ES-I3 (cell line): ENCODE measurements around the gene KRTAP6-1.

ENCODE experiments used
- H3K36me3 ChIP-seq: 2 replicates; pipeline ENCODE4 v1.6.1; 2013; ENCODE audit warnings: mild to moderate bottlenecking, low read length, control low read depth, moderate library complexity; ENCODE audit not compliant: insufficient read depth
- H3K4me1 ChIP-seq: 2 replicates; pipeline ENCODE4 v1.6.1; 2013; ENCODE audit warnings: mild to moderate bottlenecking, control low read depth, low read length; ENCODE audit not compliant: insufficient read depth
- H3K9ac ChIP-seq: 2 replicates; pipeline ENCODE4 v1.6.1; 2013; ENCODE audit warnings: low read depth, mild to moderate bottlenecking, low read length, moderate library complexity
- H3K9me3 ChIP-seq: 2 replicates; pipeline ENCODE4 v1.6.1; 2013; ENCODE audit warnings: mild to moderate bottlenecking, low read length, moderate library complexity; ENCODE audit not compliant: control insufficient read depth, insufficient read depth

KRTAP6-1 gene

GRCh38 chr21:30605968-30606367, 7.8 kb downstream of the KRTAP6-1 start:
- no peaks in the 10 kb centered on the region for H3K36me3 ChIP-seq
- H3K9ac ChIP-seq, result no peak overlapping the region
- no peaks in the 10 kb centered on the region for H3K9me3 ChIP-seq
- H3K4me1 ChIP-seq, result no peaks in the 10 kb centered on the region

GRCh38 chr21:30600787-30601186, 12.9 kb downstream of the KRTAP6-1 start, which contains the start of gene KRTAP22-1:
Gene KRTAP22-1 (plus strand): TSS chr21:30601087.
- Histone ChIP-seq H3K4me1 (no peaks in the 10 kb centered on the region), H3K9ac (no peak within 1 kb of the TSS), H3K9me3 (no peaks in the 10 kb centered on the region), H3K36me3 (no peaks in the 10 kb centered on the region)

- Histone ChIP-seq H3K9ac (no peak within 1 kb of the TSS), H3K4me1 (no peaks in the 10 kb centered on the region), H3K36me3 (no peaks in the 10 kb centered on the region)
These were observed 14.9 kb downstream of the KRTAP6-1 start, which contains the start of gene KRTAP6-2 for GRCh38 chr21:30598802-30599201. Gene KRTAP6-2 (minus strand): TSS chr21:30598902. CDS start chr21:30598874, 28 bp downstream.

DNA sequence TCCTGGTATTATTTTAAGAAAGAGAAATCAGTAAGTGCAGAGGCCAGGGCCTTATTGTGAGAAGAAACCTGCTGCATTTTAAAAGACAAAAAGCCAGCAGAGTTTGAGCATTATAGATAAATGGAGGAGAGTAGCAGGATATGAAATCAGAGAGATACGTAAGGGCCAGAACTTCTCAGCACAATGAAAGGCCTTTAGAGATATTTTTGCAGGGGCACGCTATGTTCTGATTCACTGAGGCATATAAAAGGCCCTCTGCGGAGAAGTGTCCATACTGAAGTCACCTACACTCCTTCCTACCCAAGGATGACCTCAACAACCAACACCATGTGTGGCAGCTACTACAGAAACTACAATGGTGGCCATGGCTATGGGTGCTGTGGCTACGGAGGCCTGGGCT, 21.6 kb downstream of the KRTAP6-1 start, which contains the start of gene KRTAP6-3:
Gene KRTAP6-3, plus strand, starts transcription at position 301 of the 400 bp plus-strand sequence. Its CDS starts 6 bp downstream, at position 307.
- Histone ChIP-seq H3K36me3 (no peaks in the 10 kb centered on the region), H3K4me1 (no peaks in the 10 kb centered on the region), H3K9me3 (no peaks in the 10 kb centered on the region), H3K9ac (no peak within 1 kb of the TSS)

More at GRCh38 chr21:30598802-30599201, 14.9 kb downstream of the KRTAP6-1 start, which contains the start of gene KRTAP6-2:
- no peaks in the 10 kb centered on the region for H3K9me3 ChIP-seq

GRCh38 chr21:30590297-30590696, 23.4 kb downstream of the KRTAP6-1 start, which contains the start of gene KRTAP22-2:
Gene KRTAP22-2 (minus strand): TSS chr21:30590397.
- Histone ChIP-seq H3K9me3 (no peaks in the 10 kb centered on the region), H3K4me1 (no peaks in the 10 kb centered on the region), H3K9ac (no peak within 1 kb of the TSS), H3K36me3 (no peaks in the 10 kb centered on the region)

DNA sequence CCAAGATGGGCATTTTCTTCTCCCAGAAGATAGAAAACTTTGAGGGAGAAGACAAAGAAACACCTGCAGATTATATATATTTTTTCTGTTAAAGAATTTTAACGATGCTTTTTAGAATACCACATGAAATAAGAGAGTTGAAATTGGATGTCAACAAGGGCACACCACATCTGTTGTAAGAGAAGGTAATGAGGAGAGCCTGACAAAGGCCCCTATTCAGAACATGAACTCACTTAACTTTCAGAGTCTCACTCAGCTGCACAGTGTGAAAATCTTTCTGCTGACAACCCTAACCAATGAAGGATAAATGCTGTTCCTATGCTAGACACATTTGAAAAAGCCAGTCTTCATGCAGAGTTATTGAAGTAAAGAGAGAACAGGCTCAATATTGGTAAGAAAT, 30.9 kb downstream of the KRTAP6-1 start:
- Histone ChIP-seq H3K36me3 (no peaks in the 10 kb centered on the region), H3K4me1 (no peaks in the 10 kb centered on the region), H3K9ac (no peak overlapping the region), H3K9me3 (no peaks in the 10 kb centered on the region)

- Histone ChIP-seq H3K36me3 (no peaks in the 10 kb centered on the region), H3K9ac (no peak overlapping the region), H3K4me1 (no peaks in the 10 kb centered on the region), H3K9me3 (no peaks in the 10 kb centered on the region)
These were observed 33.6 kb downstream of the KRTAP6-1 start for GRCh38 chr21:30580132-30580531.

GRCh38 chr21:30579346-30579745, 34.4 kb downstream of the KRTAP6-1 start:
- no peaks in the 10 kb centered on the region for H3K36me3 ChIP-seq
- H3K9ac ChIP-seq, result no peak overlapping the region
- H3K9me3 ChIP-seq, result no peaks in the 10 kb centered on the region
- H3K4me1 ChIP-seq, result no peaks in the 10 kb centered on the region

DNA sequence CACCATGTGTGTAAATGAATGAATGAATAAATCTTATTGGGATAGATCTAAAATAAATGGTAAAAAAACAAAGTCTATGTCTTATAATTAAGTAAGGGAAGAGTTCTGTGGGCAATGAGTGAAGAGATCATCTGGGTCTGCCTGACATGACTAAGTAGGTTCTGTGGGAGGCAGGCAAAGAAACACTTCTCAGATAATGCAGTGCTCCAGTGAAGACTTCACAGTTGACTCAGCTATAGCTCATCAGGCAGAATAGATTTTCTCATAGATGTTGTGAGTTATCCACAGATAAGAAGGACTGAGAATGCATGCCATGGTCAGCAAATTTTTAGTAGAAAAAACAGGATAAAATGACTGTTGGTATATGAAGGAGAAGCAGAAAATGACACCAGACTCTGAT, 36.0 kb downstream of the KRTAP6-1 start:
- Histone ChIP-seq H3K36me3 (no peaks in the 10 kb centered on the region), H3K9ac (no peak overlapping the region), H3K9me3 (no peaks in the 10 kb centered on the region; the same call in 1 of the 2 replicates), H3K4me1 (no peaks in the 10 kb centered on the region)

GRCh38 chr21:30567617-30568016, 46.1 kb downstream of the KRTAP6-1 start:
- no peaks in the 10 kb centered on the region for H3K4me1 ChIP-seq
- no peaks in the 10 kb centered on the region for H3K9me3 ChIP-seq
- no peak overlapping the region for H3K9ac ChIP-seq
- H3K36me3 ChIP-seq, result no peaks in the 10 kb centered on the region

DNA sequence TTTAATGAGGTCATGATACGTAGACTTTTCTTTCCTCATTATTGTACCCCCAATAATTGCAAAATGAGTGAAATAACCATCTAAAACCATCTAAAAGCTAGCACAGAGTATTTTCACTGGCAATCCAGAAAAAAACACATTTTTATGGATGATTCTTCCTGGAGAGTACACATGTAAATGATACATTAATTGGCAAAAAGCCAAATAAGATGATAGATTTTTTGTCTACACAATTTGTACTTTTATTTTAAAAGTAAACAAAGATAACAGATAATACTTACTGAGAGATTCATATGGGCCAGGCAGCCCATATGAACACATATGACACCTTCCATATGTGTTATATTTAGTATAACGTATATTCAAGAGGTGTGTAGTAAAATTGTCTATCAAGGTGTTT, 50.1 kb downstream of the KRTAP6-1 start:
- Histone ChIP-seq H3K9me3 (no peaks in the 10 kb centered on the region), H3K9ac (no peak overlapping the region), H3K4me1 (no peaks in the 10 kb centered on the region), H3K36me3 (no peaks in the 10 kb centered on the region)
